ENCODE results near the gene SLC9A9.

DNA sequence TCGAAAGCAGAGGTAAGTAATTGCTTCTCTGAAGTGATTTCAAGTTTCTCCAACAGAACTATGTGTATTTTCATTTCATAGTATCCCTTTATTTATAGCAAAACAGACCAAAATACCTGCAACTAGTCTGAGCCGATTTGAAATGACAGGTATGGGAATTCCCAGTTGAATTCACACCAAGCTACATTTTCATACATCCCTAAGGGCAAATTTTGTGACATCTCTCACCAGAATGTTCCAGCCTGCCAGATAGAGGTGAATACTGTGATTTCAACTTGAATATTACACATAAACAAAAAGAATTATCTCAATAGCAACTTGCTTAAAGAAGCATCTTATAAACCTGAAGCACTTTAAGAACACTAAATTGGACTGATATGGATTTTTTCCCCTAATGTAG is 235.7 kb downstream of the SLC9A9 start:
- TF ChIP-seq EZH2phosphoT487 (IDR thresholded peaks at IDR 0.05; ENCODE audit: low read length) (no peak), EZH2 (optimal IDR thresholded peaks at IDR 0.05; ENCODE audit: low read depth, low read length) (no peak), CTCF (IDR thresholded peaks at IDR 0.05; ENCODE audit: low read length) (no peak)
